ENCODE data around the gene ZMYND8.

Gene ZMYND8

DNA sequence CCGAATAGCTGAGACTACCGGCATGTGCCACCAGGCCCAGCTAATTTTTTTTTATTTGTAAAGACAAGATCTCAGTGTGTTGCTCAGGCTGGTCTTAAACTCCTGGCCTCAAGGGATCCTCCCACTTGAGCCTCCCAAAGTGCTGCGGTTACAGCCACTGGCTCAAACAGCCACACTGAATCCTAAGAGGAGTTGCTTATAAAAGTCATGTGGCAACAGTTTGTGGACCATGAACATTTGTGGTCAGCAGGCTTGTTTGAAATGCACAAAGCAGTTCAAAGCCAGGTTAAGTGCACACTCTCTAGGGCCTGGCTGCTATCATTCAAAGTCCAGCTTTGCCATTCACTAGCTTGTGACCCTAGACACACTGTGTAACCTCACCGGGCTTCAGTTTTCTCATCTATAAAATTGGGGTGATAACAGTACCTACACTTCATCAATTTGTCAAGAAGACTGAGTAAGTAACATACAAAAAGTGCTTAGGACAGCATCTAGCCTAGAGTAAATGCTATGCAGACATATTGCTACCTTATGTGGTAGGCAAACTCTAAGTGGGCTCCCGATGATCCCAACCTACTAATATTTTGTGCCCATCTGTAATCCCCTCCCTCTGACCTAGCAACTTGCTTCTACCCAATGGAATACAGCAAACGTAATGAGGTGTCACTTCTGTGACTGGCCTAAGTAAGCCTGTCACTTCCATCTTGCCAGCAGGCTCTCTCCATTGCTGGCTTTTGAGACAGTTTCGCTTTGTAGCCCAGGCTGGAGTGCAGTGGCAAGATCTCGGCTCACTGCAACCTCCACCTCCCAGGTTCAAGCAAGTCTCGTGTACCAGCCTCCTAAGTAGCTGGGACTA lies 122.9 kb downstream of the ZMYND8 start:
- Histone ChIP-seq H3K4me2 (ENCODE audit: low read depth, low read length) (no peak overlapping the region), H3K9ac (ENCODE audit: low read length) (no peak overlapping the region), H3F3A (ENCODE audit: insufficient read depth, low read length) (no peaks in the 10 kb centered on the region), H3K79me2 (ENCODE audit: low read length) (peaks cover 27% of the 10 kb centered on the region), H2AFZ (ENCODE audit: low read length) (no peak overlapping the region), H3K9me2 (replicated peaks; ENCODE audit: insufficient read depth, low read length) (no peaks in the 10 kb centered on the region), H3K9me3 (replicated peaks; ENCODE audit: insufficient read depth, low read length) (no peaks in the 10 kb centered on the region), H4K20me1 (ENCODE audit: insufficient read depth, low read length) (no peaks in the 10 kb centered on the region), H3K4me1 (ENCODE audit: low read length) (no peaks in the 10 kb centered on the region), H3K4me3 (ENCODE audit: low read length) (no peak overlapping the region), H3K36me3 (replicated peaks; ENCODE audit: insufficient read depth, low read length) (peaks cover 11% of the 10 kb centered on the region; the same call in 1 of the 2 replicates), H3K27ac (ENCODE audit: low read length) (no peak overlapping the region), H3K27me3 (replicated peaks; ENCODE audit: insufficient read depth, low read length) (no peaks in the 10 kb centered on the region)
- TF ChIP-seq EZH2 (optimal IDR thresholded peaks at IDR 0.05; ENCODE audit: low read depth, low read length) (no peak), EZH2phosphoT487 (IDR thresholded peaks at IDR 0.05; ENCODE audit: low read length) (no peak)
- TF ChIP-seq, protein P1, sequence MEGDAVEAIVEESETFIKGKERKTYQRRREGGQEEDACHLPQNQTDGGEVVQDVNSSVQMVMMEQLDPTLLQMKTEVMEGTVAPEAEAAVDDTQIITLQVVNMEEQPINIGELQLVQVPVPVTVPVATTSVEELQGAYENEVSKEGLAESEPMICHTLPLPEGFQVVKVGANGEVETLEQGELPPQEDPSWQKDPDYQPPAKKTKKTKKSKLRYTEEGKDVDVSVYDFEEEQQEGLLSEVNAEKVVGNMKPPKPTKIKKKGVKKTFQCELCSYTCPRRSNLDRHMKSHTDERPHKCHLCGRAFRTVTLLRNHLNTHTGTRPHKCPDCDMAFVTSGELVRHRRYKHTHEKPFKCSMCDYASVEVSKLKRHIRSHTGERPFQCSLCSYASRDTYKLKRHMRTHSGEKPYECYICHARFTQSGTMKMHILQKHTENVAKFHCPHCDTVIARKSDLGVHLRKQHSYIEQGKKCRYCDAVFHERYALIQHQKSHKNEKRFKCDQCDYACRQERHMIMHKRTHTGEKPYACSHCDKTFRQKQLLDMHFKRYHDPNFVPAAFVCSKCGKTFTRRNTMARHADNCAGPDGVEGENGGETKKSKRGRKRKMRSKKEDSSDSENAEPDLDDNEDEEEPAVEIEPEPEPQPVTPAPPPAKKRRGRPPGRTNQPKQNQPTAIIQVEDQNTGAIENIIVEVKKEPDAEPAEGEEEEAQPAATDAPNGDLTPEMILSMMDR (IDR thresholded peaks at IDR 0.05; ENCODE audit: low read length): no peak
- no peak for DNase-seq

DNA sequence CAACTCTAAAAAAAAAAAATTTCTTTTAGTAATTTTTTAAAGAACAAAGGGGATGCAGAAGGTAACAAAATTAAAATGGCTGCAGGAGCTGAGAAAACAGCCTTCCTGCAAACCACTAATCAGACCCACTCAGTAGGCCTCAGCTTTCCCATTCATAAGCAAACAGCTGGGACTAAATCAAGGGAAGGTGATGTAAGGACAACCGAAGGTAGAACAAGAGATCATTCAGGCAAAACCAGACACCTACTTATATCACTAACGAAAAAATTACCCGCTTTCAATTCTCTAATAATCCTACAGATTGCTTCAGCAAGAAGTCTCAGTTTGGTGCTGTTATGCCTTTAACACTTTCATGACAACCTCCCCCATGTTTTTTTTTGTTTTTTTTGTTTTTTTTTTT lies 124.0 kb downstream of the ZMYND8 start:
- no peak for DNase-seq

DNA sequence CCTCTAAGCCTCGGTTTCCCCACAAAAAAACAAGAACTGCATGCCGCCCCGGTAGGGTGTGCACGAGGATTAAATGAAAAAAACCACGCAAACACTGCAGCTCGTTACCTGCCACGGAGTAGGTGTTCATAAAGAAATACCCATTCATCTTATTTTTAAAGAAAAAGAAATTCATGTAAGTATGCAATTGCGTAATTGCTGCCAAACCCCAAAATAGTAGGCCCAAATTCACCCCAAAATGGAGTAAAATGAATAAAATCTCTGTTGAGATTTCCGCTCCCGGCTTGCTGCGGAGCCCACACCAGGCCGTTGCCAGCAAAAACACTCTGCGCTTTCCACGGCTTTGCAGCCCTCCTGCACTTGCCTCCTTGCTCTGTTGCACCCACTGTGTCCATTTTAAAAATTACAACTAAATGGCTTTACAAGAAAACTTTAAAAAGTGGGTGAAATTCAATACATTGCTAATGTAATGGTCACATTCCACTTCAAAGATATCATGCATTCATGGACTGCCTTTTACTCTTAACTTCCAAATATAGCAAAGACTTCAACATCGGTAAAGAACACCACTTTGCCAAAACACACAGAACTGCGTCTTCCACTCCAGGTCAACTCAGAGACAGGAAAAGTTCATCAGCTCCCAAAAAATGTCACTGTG lies 125.0 kb downstream of the ZMYND8 start:
- TF ChIP-seq EZH2 (optimal IDR thresholded peaks at IDR 0.05; ENCODE audit: low read depth, low read length) (no peak), EZH2phosphoT487 (IDR thresholded peaks at IDR 0.05; ENCODE audit: low read length) (no peak)
- TF ChIP-seq, protein P1 (IDR thresholded peaks at IDR 0.05; ENCODE audit: low read length): no peak
- no peak overlapping the region for H2AFZ ChIP-seq (ENCODE audit: low read length)
- peaks cover 18% of the 10 kb centered on the region; the same call in 1 of the 2 replicates for H3K36me3 ChIP-seq (replicated peaks; ENCODE audit: insufficient read depth, low read length)
- no peaks in the 10 kb centered on the region for H3K9me2 ChIP-seq (replicated peaks; ENCODE audit: insufficient read depth, low read length)
- H3F3A ChIP-seq (ENCODE audit: insufficient read depth, low read length): no peaks in the 10 kb centered on the region
- H3K4me1 ChIP-seq (ENCODE audit: low read length): no peaks in the 10 kb centered on the region
- no peaks in the 10 kb centered on the region for H3K27me3 ChIP-seq (replicated peaks; ENCODE audit: insufficient read depth, low read length)
- no peaks in the 10 kb centered on the region for H4K20me1 ChIP-seq (ENCODE audit: insufficient read depth, low read length)
- no peak overlapping the region for H3K27ac ChIP-seq (ENCODE audit: low read length)
- no peaks in the 10 kb centered on the region for H3K9me3 ChIP-seq (replicated peaks; ENCODE audit: insufficient read depth, low read length)
- no peak overlapping the region for H3K4me3 ChIP-seq (ENCODE audit: low read length)
- no peak overlapping the region for H3K4me2 ChIP-seq (ENCODE audit: low read depth, low read length)
- no peak overlapping the region for H3K9ac ChIP-seq (ENCODE audit: low read length)
- H3K79me2 ChIP-seq (ENCODE audit: low read length): peaks cover 29% of the 10 kb centered on the region
- DNase-seq: no peak

More for the DNA sequence above, 124.0 kb downstream of the ZMYND8 start:
- Histone ChIP-seq H3K27ac (ENCODE audit: low read length) (no peak overlapping the region), H2AFZ (ENCODE audit: low read length) (no peak overlapping the region), H4K20me1 (ENCODE audit: insufficient read depth, low read length) (no peaks in the 10 kb centered on the region), H3K79me2 (ENCODE audit: low read length) (peaks cover 27% of the 10 kb centered on the region), H3K4me2 (ENCODE audit: low read depth, low read length) (no peak overlapping the region), H3K9me3 (replicated peaks; ENCODE audit: insufficient read depth, low read length) (no peaks in the 10 kb centered on the region), H3F3A (ENCODE audit: insufficient read depth, low read length) (no peaks in the 10 kb centered on the region), H3K4me1 (ENCODE audit: low read length) (no peaks in the 10 kb centered on the region), H3K9me2 (replicated peaks; ENCODE audit: insufficient read depth, low read length) (no peaks in the 10 kb centered on the region), H3K4me3 (ENCODE audit: low read length) (no peak overlapping the region), H3K36me3 (replicated peaks; ENCODE audit: insufficient read depth, low read length) (peaks cover 16% of the 10 kb centered on the region; the same call in 1 of the 2 replicates), H3K27me3 (replicated peaks; ENCODE audit: insufficient read depth, low read length) (no peaks in the 10 kb centered on the region), H3K9ac (ENCODE audit: low read length) (no peak overlapping the region)
- TF ChIP-seq, protein P1 (IDR thresholded peaks at IDR 0.05; ENCODE audit: low read length): no peak
- TF ChIP-seq EZH2phosphoT487 (IDR thresholded peaks at IDR 0.05; ENCODE audit: low read length) (no peak), EZH2 (optimal IDR thresholded peaks at IDR 0.05; ENCODE audit: low read depth, low read length) (no peak)
